Upper lobe of left lung (tissue), 4 donors: ENCODE results near the gene TMEM94.

Experiments used
- EP300 ChIP-seq, 4 donors: sonication (generic); formaldehyde crosslinking; IDR thresholded peaks; one replicate each; pipeline ENCODE4 v1.5.1; 2017; ENCODE audit warnings: antibody characterized with exemption in 4 of 4, control low read depth in 2 of 4
- POLR2AphosphoS5 ChIP-seq, 2 donors: sonication (generic); formaldehyde crosslinking; IDR thresholded peaks; one replicate each; pipeline ENCODE4 v1.5.1; 2017; ENCODE audit warnings: antibody characterized with exemption in 2 of 2
- TF ChIP-seq, protein P1 (sequence below), 6 experiments: fragments of 450-650 bp in 4 of 6; fragments of 200-600 bp in 2 of 6; sonication (generic) in 2 of 6; IDR thresholded peaks; one replicate each; pipeline ENCODE4 v1.5.1; 2016 to 2019; ENCODE audit warnings: antibody characterized with exemption in 6 of 6

DNA sequence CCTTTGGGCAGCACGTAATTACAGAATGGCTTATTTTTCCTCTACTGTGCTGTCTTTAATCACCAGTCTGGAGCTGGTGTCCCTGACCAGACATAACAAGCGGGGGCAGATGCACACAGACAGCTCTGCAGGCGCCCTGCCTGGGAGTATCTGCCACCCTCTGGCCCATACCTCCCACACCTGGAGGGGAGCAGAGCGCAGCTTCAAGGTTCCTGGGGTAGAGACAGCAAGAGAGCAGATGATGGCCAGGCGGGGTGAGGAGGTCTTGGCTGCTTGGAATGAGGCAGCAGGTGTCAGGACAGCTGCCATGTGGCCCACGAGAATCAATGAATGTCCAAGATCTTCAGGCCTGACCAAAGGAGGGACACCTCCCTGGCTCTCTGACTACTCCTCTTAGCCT lies 23.8 kb downstream of the TMEM94 start:
- TF ChIP-seq POLR2AphosphoS5 (IDR thresholded peaks at IDR 0.05): no peak
- TF ChIP-seq, protein P1, sequence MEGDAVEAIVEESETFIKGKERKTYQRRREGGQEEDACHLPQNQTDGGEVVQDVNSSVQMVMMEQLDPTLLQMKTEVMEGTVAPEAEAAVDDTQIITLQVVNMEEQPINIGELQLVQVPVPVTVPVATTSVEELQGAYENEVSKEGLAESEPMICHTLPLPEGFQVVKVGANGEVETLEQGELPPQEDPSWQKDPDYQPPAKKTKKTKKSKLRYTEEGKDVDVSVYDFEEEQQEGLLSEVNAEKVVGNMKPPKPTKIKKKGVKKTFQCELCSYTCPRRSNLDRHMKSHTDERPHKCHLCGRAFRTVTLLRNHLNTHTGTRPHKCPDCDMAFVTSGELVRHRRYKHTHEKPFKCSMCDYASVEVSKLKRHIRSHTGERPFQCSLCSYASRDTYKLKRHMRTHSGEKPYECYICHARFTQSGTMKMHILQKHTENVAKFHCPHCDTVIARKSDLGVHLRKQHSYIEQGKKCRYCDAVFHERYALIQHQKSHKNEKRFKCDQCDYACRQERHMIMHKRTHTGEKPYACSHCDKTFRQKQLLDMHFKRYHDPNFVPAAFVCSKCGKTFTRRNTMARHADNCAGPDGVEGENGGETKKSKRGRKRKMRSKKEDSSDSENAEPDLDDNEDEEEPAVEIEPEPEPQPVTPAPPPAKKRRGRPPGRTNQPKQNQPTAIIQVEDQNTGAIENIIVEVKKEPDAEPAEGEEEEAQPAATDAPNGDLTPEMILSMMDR (IDR thresholded peaks at IDR 0.05): no peak
- TF ChIP-seq EP300 (IDR thresholded peaks at IDR 0.05): no peak
